OCI-LY3 (cell line): Measurements from ENCODE around the gene GFPT2.

Source experiments
- CTCF ChIP-seq: fragments of 200-600, 300-600 bp; sonication (generic); IDR thresholded peaks from 2 replicates; pipeline ENCODE4 v1.5.1; 2014; ENCODE audit warnings: antibody characterized with exemption, low read length, low read depth
- EZH2phosphoT487 ChIP-seq: fragments of 200-600 bp; shearing (Covaris generic); IDR thresholded peaks from 2 replicates; pipeline ENCODE4 v1.6.1; 2018; ENCODE audit warnings: antibody characterized with exemption, mixed run types, low read depth

DNA sequence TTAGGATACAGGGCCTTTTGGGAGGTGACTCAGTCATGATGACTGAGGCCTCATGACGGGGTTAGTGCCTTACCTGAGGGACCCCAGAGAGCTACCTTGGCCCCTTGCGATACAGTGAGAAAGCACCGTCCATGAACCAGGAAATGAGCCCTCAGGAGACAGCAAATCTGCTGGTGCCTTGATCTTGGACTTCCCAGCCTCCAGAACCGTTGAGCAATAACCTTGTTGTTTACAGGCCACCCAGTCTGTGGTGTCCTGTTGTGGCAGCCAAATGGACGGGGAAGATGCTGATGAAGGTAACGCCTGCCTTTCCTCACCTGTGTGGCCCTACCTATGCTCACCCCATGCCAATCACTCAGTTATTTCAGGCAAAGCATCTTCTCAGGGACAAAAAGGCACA lies 5.6 kb upstream of the GFPT2 start:
- TF ChIP-seq CTCF: no peak
- TF ChIP-seq EZH2phosphoT487: no peak
